Measurements from ENCODE around the gene PRCP. TPM values are rescaled to one million over a fixed set of nuclear protein-coding genes. Genes with fewer than 3 reads are reported as not detected.

PRCP gene
- total and polyA plus RNA-seq, 4 donors: 27.3 to 55.2 (median 41.2) TPM

DNA sequence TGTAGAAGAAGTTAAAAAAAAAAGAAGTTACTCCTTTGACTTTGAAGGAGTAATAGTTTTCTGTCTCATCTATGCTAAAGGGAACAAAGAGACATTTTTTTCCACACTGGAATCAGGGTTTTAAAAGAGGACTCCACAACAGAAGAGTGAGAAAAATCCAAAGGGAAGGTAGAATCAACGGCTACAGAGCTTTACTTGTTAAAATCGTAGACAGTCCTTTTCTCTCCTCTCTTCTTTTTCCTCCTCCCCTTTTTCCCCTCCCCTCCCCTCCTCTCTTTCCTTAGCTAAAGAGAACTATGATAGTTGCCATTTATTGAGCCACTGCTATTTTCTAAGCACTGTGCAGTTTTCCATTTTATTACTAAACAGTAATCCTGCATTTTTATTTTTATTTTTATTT, 30.5 kb upstream of the PRCP start:
- DNase-seq (ENCODE audit: low spot score): no peak
- no peaks in the 10 kb centered on the region for H3K36me3 ChIP-seq (ENCODE audit: control insufficient read depth in 4 of 4, insufficient read depth in 3 of 4, low read depth in 1 of 4, low read length in 3 of 4)
- no peak overlapping the region for H3K4me3 ChIP-seq (ENCODE audit: low read depth in 1 of 3, low read length in 3 of 3)
- H3K9me3 ChIP-seq (ENCODE audit: control insufficient read depth in 4 of 4, low read length in 3 of 4): no peaks in the 10 kb centered on the region
- H3K27me3 ChIP-seq (ENCODE audit: control insufficient read depth in 4 of 4, insufficient read depth in 4 of 4, low read length in 3 of 4): no peaks in the 10 kb centered on the region
- WGBS: 89% methylated on average over 2 of the region's 2 CpGs
- no peaks in the 10 kb centered on the region for H3K4me1 ChIP-seq (ENCODE audit: control insufficient read depth in 4 of 4, insufficient read depth in 4 of 4, low read length in 3 of 4)
- TF ChIP-seq RXRA (IDR thresholded peaks at IDR 0.05) (no peak), EGR1 (IDR thresholded peaks at IDR 0.05; ENCODE audit: low read depth in 2 of 2) (no peak), RAD21 (IDR thresholded peaks at IDR 0.05) (no peak), FOXA2 (IDR thresholded peaks at IDR 0.05) (no peak), GABPA (IDR thresholded peaks at IDR 0.05 in 1 of 2, conservative IDR thresholded peaks at IDR 0.05 in 1 of 2) (no peak), YY1 (IDR thresholded peaks at IDR 0.05) (no peak), TAF1 (conservative IDR thresholded peaks at IDR 0.05) (no peak), NR2F2 (IDR thresholded peaks at IDR 0.05) (no peak), HNF4G (IDR thresholded peaks at IDR 0.05) (no peak), FOXA1 (IDR thresholded peaks at IDR 0.05) (no peak), JUND (IDR thresholded peaks at IDR 0.05) (no peak), SP1 (IDR thresholded peaks at IDR 0.05) (no peak)
- TF ChIP-seq, protein P1, sequence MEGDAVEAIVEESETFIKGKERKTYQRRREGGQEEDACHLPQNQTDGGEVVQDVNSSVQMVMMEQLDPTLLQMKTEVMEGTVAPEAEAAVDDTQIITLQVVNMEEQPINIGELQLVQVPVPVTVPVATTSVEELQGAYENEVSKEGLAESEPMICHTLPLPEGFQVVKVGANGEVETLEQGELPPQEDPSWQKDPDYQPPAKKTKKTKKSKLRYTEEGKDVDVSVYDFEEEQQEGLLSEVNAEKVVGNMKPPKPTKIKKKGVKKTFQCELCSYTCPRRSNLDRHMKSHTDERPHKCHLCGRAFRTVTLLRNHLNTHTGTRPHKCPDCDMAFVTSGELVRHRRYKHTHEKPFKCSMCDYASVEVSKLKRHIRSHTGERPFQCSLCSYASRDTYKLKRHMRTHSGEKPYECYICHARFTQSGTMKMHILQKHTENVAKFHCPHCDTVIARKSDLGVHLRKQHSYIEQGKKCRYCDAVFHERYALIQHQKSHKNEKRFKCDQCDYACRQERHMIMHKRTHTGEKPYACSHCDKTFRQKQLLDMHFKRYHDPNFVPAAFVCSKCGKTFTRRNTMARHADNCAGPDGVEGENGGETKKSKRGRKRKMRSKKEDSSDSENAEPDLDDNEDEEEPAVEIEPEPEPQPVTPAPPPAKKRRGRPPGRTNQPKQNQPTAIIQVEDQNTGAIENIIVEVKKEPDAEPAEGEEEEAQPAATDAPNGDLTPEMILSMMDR (IDR thresholded peaks at IDR 0.05; ENCODE audit: low read depth, low read length, missing input control): no peak
- TF ChIP-seq, protein P2, sequence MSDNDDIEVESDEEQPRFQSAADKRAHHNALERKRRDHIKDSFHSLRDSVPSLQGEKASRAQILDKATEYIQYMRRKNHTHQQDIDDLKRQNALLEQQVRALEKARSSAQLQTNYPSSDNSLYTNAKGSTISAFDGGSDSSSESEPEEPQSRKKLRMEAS (IDR thresholded peaks at IDR 0.05): no peak
- TF ChIP-seq, protein P3, sequence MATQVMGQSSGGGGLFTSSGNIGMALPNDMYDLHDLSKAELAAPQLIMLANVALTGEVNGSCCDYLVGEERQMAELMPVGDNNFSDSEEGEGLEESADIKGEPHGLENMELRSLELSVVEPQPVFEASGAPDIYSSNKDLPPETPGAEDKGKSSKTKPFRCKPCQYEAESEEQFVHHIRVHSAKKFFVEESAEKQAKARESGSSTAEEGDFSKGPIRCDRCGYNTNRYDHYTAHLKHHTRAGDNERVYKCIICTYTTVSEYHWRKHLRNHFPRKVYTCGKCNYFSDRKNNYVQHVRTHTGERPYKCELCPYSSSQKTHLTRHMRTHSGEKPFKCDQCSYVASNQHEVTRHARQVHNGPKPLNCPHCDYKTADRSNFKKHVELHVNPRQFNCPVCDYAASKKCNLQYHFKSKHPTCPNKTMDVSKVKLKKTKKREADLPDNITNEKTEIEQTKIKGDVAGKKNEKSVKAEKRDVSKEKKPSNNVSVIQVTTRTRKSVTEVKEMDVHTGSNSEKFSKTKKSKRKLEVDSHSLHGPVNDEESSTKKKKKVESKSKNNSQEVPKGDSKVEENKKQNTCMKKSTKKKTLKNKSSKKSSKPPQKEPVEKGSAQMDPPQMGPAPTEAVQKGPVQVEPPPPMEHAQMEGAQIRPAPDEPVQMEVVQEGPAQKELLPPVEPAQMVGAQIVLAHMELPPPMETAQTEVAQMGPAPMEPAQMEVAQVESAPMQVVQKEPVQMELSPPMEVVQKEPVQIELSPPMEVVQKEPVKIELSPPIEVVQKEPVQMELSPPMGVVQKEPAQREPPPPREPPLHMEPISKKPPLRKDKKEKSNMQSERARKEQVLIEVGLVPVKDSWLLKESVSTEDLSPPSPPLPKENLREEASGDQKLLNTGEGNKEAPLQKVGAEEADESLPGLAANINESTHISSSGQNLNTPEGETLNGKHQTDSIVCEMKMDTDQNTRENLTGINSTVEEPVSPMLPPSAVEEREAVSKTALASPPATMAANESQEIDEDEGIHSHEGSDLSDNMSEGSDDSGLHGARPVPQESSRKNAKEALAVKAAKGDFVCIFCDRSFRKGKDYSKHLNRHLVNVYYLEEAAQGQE (IDR thresholded peaks at IDR 0.05): no peak
- no peak overlapping the region for H3K27ac ChIP-seq (ENCODE audit: low read depth in 1 of 2, low read length in 2 of 2)
- no peak overlapping the region for H3K9ac ChIP-seq (ENCODE audit: low read depth in 1 of 2, low read length in 2 of 2)

DNA sequence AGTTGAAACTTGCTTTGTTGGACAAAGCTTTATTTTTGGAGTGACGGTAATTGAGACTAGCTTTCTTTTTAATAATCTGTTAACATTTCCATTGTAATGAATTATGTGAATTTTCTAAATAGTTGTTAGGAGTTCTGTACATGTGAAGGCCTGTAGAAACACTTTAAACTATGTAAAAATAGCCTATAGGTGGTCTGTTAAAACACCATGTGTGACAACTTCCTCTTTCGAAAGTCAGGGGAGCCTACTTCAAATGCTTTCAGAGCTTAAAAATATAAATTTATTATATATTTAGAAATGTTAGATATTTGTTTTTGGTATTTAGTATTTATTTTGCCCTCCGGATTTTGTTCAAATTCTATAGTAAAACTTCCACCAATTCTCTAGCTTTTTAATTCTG, 30.0 kb upstream of the PRCP start:
- no peaks in the 10 kb centered on the region for H3K36me3 ChIP-seq (ENCODE audit: control insufficient read depth in 4 of 4, insufficient read depth in 3 of 4, low read depth in 1 of 4, low read length in 3 of 4)
- H3K27ac ChIP-seq (ENCODE audit: low read depth in 1 of 2, low read length in 2 of 2): no peak overlapping the region
- H3K4me1 ChIP-seq (ENCODE audit: control insufficient read depth in 4 of 4, insufficient read depth in 4 of 4, low read length in 3 of 4): no peaks in the 10 kb centered on the region
- 79% methylated on average over 3 of the region's 3 CpGs for WGBS
- H3K27me3 ChIP-seq (ENCODE audit: control insufficient read depth in 4 of 4, insufficient read depth in 4 of 4, low read length in 3 of 4): no peaks in the 10 kb centered on the region
- no peaks in the 10 kb centered on the region for H3K9me3 ChIP-seq (ENCODE audit: control insufficient read depth in 4 of 4, low read length in 3 of 4)
- H3K4me3 ChIP-seq (ENCODE audit: low read depth in 1 of 3, low read length in 3 of 3): no peak overlapping the region
- no peak overlapping the region for H3K9ac ChIP-seq (ENCODE audit: low read depth in 1 of 2, low read length in 2 of 2)
- no peak for DNase-seq (ENCODE audit: low spot score)
- TF ChIP-seq RAD21 (IDR thresholded peaks at IDR 0.05) (no peak), GABPA (IDR thresholded peaks at IDR 0.05 in 1 of 2, conservative IDR thresholded peaks at IDR 0.05 in 1 of 2) (no peak), YY1 (IDR thresholded peaks at IDR 0.05) (no peak), SP1 (IDR thresholded peaks at IDR 0.05) (no peak), TAF1 (conservative IDR thresholded peaks at IDR 0.05) (no peak), FOXA1 (IDR thresholded peaks at IDR 0.05) (no peak), JUND (IDR thresholded peaks at IDR 0.05) (no peak), EGR1 (IDR thresholded peaks at IDR 0.05; ENCODE audit: low read depth in 2 of 2) (no peak), FOXA2 (IDR thresholded peaks at IDR 0.05) (no peak), HNF4A (conservative IDR thresholded peaks at IDR 0.05) (no peak), RXRA (IDR thresholded peaks at IDR 0.05) (no peak), HNF4G (IDR thresholded peaks at IDR 0.05) (no peak), NR2F2 (IDR thresholded peaks at IDR 0.05) (no peak)
- TF ChIP-seq, protein P2 (IDR thresholded peaks at IDR 0.05): no peak
- TF ChIP-seq, protein P3 (IDR thresholded peaks at IDR 0.05): no peak
- TF ChIP-seq, protein P1 (IDR thresholded peaks at IDR 0.05; ENCODE audit: low read depth, low read length, missing input control): no peak
- TF ChIP-seq, protein P4, sequence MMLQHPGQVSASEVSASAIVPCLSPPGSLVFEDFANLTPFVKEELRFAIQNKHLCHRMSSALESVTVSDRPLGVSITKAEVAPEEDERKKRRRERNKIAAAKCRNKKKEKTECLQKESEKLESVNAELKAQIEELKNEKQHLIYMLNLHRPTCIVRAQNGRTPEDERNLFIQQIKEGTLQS (IDR thresholded peaks at IDR 0.05): no peak
